Heart left ventricle (tissue), 16 donors: ENCODE data around the gene FCMR. TPM values are rescaled to one million over a fixed set of nuclear protein-coding genes. Genes with fewer than 3 reads are reported as not detected.

Source experiments
- ATAC-seq, 4 donors: fragments of 200-7000 bp; cut with Tn5 transposase; one replicate each; pipeline ENCODE4 v1.9.1; 2020 to 2022; ENCODE audit warnings: moderate library complexity in 4 of 4, mild to moderate bottlenecking in 3 of 4, moderate number of reproducible peaks in 1 of 4
- DNase-seq, 5 donors: peaks; one replicate each; pipeline ENCODE4 v3.0.0-alpha.2; 2020
- H3K27ac ChIP-seq, 12 donors: fragments of 200-600 bp; sonication (generic) in 4 of 12; one replicate each; pipeline versions ENCODE4 v1.5.0 to v1.8.0; 2016 to 2022; ENCODE audit warnings: mild to moderate bottlenecking in 2 of 12
- H3K27me3 ChIP-seq, 9 donors: fragments of 200-600 bp; sonication (generic) in 2 of 9; one replicate each; pipeline versions ENCODE4 v1.5.1 to v1.8.0; 2016 to 2022; ENCODE audit warnings: mild to moderate bottlenecking in 3 of 9
- H3K36me3 ChIP-seq, 9 donors: fragments of 200-600 bp; sonication (generic) in 2 of 9; one replicate each; pipeline versions ENCODE4 v1.5.0 to v1.8.0; 2018 to 2022; ENCODE audit warnings: mild to moderate bottlenecking in 2 of 9
- H3K4me1 ChIP-seq, 12 donors: fragments of 200-600 bp; sonication (generic) in 4 of 12; one replicate each; pipeline versions ENCODE4 v1.5.0 to v1.8.0; 2016 to 2022; ENCODE audit warnings: mild to moderate bottlenecking in 3 of 12
- H3K4me3 ChIP-seq, 12 donors: fragments of 200-600 bp; sonication (generic) in 4 of 12; one replicate each; pipeline versions ENCODE4 v1.5.0 to v1.8.0; 2017 to 2022; ENCODE audit warnings: mild to moderate bottlenecking in 9 of 12, moderate library complexity in 4 of 12
- H3K9me3 ChIP-seq, 12 donors: fragments of 200-600 bp; sonication (generic) in 4 of 12; one replicate each; pipeline versions ENCODE4 v1.5.0 to v1.8.0; 2016 to 2022; ENCODE audit warnings: mild to moderate bottlenecking in 1 of 12
- CTCF ChIP-seq, 12 donors: fragments of 200-600 bp; sonication (generic) in 4 of 12; IDR thresholded peaks; one replicate each; pipeline versions ENCODE4 v1.5.0 to v1.8.0; 2018 to 2022; ENCODE audit warnings: antibody characterized with exemption in 12 of 12, mild to moderate bottlenecking in 5 of 12
- POLR2A ChIP-seq, 2 donors: fragments of 450-650 bp; IDR thresholded peaks; one replicate each; pipeline ENCODE4 v1.6.1; 2017; ENCODE audit warnings: antibody characterized with exemption in 2 of 2, mild to moderate bottlenecking in 2 of 2, moderate library complexity in 2 of 2
- WGBS, 4 donors: extraction: QIAGEN DNeasy Blood & Tissue Kit in 2 of 4; methylation state at CpG; one replicate each; pipeline versions ENCODE4 v1.1.5 to v1.1.7; 2013 to 2018; 5-methylcytosine and 5-hydroxymethylcytosine counted together
- intact Hi-C, 10 donors: fragments of 100-400 bp; cut with DNase I; formaldehyde crosslinking; loops; one replicate each; pipeline versions ENCODE4 v1.11.1 to v1.14.2; 2022
- polyA plus RNA-seq, 2 donors: library from polyadenylated mRNA; stranded (reverse); fragments of 200-250 nt; gene quantifications; one replicate each; pipeline ENCODE4 v1.2.3, GENCODE V29; 2013
- total RNA-seq, 9 donors: library from RNA; depleted of rRNA in 2 of 9; stranded (reverse); fragments of >200 nt in 2 of 9; fragmentation: NEBNext Ultra II Directional in 3 of 9; extraction: Animal tissue kit (Norgen Biotek cat#: 25700) in 3 of 9; gene quantifications; one replicate each; pipeline versions ENCODE4 v1.1.0 to v1.2.4, GENCODE V29; 2016 to 2023
- donor health status: ischemic (EF 13 %, LVEDD 7.1; RV severe dilation, severe dysfunction).
- donor health status: healthy with polysubstance abuse.
- donor health status: DM: no; HTN: yes; CAD: no.
- donor health status: DM: no; HTN: no; CAD: no.
- donor health status: ischemic (EF 25% LVEDD 6.9; RV normal size, moderate dysfunction).
- donor health status: ischemic (EF 25% LVEDD 5.7; RV mildly dilated, moderate dysfunction).
- donor health status: healthy.
- donor health status: DM: yes; HTN: yes; CAD: no.
- donor health status: ischemic (EF 35%, LVEDD 5.7; RV mildly dilated, moderate dysfunction).
- donor health status: nonischemic (EF 11% LVEDD 7.7; RV severe dilation, severe dysfunction).
- donor health status: DM: yes; HTN: yes; CAD: no.
- donor health status: PGD.
- donor health status: ischemic (EF 29% LVEDD 5.4; RV normal size, mild dysfunction).
- donor health status: nonischemic (EF 23%, LVEDD 6.1; RV moderate dilation, normal function).

The FCMR gene
- total and polyA plus RNA-seq, 11 donors, result 0.99 to 16.3 (median 3.2) TPM

GRCh38 chr1:206945779-206946178, 24.0 kb upstream of the FCMR start:
- intact Hi-C loops, result no loop called here
- no peak for ATAC-seq
- 90 to 91% (median 90%) methylated on average over 4 of the region's 4 CpGs for WGBS, 4 donors

GRCh38 chr1:206944703-206945102, 23.0 kb upstream of the FCMR start:
- Histone ChIP-seq H3K9me3 (peaks cover 0 to 3% (median 0%) of the 10 kb centered on the region in 12 donors), H3K27ac (no peak overlapping the region), H3K4me3 (no peak overlapping the region), H3K36me3 (no peaks in the 10 kb centered on the region), H3K4me1 (no peaks in the 10 kb centered on the region), H3K27me3 (peaks cover 0 to 38% (median 6%) of the 10 kb centered on the region in 9 donors)
- intact Hi-C loops, result no loop called here
- DNase-seq (no peak), ATAC-seq (no peak)
- no peak for TF ChIP-seq POLR2A (IDR thresholded peaks at IDR 0.05)
- TF ChIP-seq CTCF (IDR thresholded peaks at IDR 0.05), result no peak
- 38 to 50% (median 47%) methylated on average over 5 of the region's 5 CpGs for WGBS, 4 donors

More at GRCh38 chr1:206945779-206946178, 24.0 kb upstream of the FCMR start:
- TF ChIP-seq POLR2A (IDR thresholded peaks at IDR 0.05) (no peak), CTCF (IDR thresholded peaks at IDR 0.05) (no peak)
- H3K4me1 ChIP-seq, result no peaks in the 10 kb centered on the region
- no peak overlapping the region for H3K4me3 ChIP-seq
- peaks cover 0 to 38% (median 6%) of the 10 kb centered on the region in 9 donors for H3K27me3 ChIP-seq
- no peak overlapping the region for H3K27ac ChIP-seq
- H3K9me3 ChIP-seq, result peaks cover 0 to 6% (median 0%) of the 10 kb centered on the region in 12 donors
- DNase-seq, result no peak
- H3K36me3 ChIP-seq, result no peaks in the 10 kb centered on the region

- no peaks in the 10 kb centered on the region for H3K9me3 ChIP-seq
- no peaks in the 10 kb centered on the region for H3K4me1 ChIP-seq
- DNase-seq, result no peak
- no peak overlapping the region for H3K4me3 ChIP-seq
- intact Hi-C loops, result no loop called here
- WGBS, 4 donors, result 32 to 40% (median 35%) methylated on average over 6 of the region's 6 CpGs
- ATAC-seq, result peak in 1 of 4 donors; percentile 12
- H3K27me3 ChIP-seq, result peaks cover 0 to 34% (median 6%) of the 10 kb centered on the region in 9 donors
- H3K36me3 ChIP-seq, result no peaks in the 10 kb centered on the region
- TF ChIP-seq CTCF (IDR thresholded peaks at IDR 0.05) (no peak), POLR2A (IDR thresholded peaks at IDR 0.05) (no peak)
- H3K27ac ChIP-seq, result no peak overlapping the region
Measured at GRCh38 chr1:206941766-206942418, 20.2 kb upstream of the FCMR start.

GRCh38 chr1:206940588-206940936, 18.8 kb upstream of the FCMR start:
- Histone ChIP-seq H3K4me3 (no peak overlapping the region), H3K4me1 (no peaks in the 10 kb centered on the region), H3K36me3 (no peaks in the 10 kb centered on the region), H3K27ac (no peak overlapping the region), H3K9me3 (no peaks in the 10 kb centered on the region), H3K27me3 (peaks cover 0 to 30% (median 0%) of the 10 kb centered on the region in 9 donors)
- WGBS, 4 donors, result 79 to 89% (median 86%) methylated on average over 3 of the region's 3 CpGs
- ATAC-seq (no peak), DNase-seq (no peak)
- intact Hi-C loops, result no loop called here
- no peak for TF ChIP-seq CTCF (IDR thresholded peaks at IDR 0.05)
- no peak for TF ChIP-seq POLR2A (IDR thresholded peaks at IDR 0.05)
